ENCODE data around the gene ZC2HC1C. TPM values are rescaled to one million over a fixed set of nuclear protein-coding genes. Genes with fewer than 3 reads are reported as not detected.

Gene ZC2HC1C
- total RNA-seq, 1 donor from 2014 or later: 1.4 TPM

DNA sequence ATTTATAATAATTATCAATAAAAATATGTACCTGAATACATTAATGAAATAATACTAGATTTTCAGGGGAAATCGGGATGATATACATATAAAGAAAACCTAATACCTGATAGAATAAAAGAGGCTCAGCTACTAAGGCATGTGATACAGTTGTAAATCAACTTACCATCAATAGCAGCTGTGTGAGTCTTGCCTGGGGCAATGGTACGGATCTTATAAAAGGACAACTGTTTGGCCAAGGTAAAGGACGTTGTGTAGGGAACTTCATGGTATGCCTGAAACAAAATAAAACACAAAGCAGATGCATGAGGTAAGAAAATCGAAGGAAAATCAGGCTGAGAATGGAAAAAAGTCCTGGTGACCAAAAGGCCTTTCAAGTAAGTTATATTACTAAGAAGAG, 32.0 kb downstream of the ZC2HC1C start:
- Histone ChIP-seq H3K4me2 (ENCODE audit: low read length) (no peak overlapping the region), H3K4me1 (ENCODE audit: insufficient read depth, low read length) (no peaks in the 10 kb centered on the region), H3K9me3 (ENCODE audit: insufficient read depth, low read depth, low read length) (no peaks in the 10 kb centered on the region), H3K9ac (ENCODE audit: low read length) (no peak overlapping the region), H2AFZ (ENCODE audit: low read depth, low read length) (no peak overlapping the region), H3K4me3 (ENCODE audit: insufficient read depth, low read depth, low read length) (no peak overlapping the region), H4K20me1 (ENCODE audit: insufficient read depth, low read length) (peaks cover 4% of the 10 kb centered on the region), H3K27me3 (ENCODE audit: insufficient read depth, low read length) (no peaks in the 10 kb centered on the region), H3K36me3 (ENCODE audit: insufficient read depth, low read length) (peaks cover 34% of the 10 kb centered on the region), H3K79me2 (ENCODE audit: insufficient read depth, low read length) (no peaks in the 10 kb centered on the region), H3K27ac (ENCODE audit: low read depth, low read length) (no peak overlapping the region)
- Mint-ChIP-seq H3K4me3 (ENCODE audit: unreplicated experiment) (no peak overlapping the region), H3K27me3 (ENCODE audit: low read depth, unreplicated experiment) (no peaks in the 10 kb centered on the region), H3K4me1 (ENCODE audit: low read depth, unreplicated experiment) (peaks cover 2% of the 10 kb centered on the region), H3K27ac (ENCODE audit: unreplicated experiment) (no peak overlapping the region), H3K9me3 (ENCODE audit: unreplicated experiment) (peaks cover 1% of the 10 kb centered on the region), H3K36me3 (ENCODE audit: low read depth, unreplicated experiment) (peaks cover 26% of the 10 kb centered on the region)
- TF ChIP-seq EZH2 (IDR thresholded peaks at IDR 0.05; ENCODE audit: insufficient read depth, low read length): no peak
- TF ChIP-seq, protein P1, sequence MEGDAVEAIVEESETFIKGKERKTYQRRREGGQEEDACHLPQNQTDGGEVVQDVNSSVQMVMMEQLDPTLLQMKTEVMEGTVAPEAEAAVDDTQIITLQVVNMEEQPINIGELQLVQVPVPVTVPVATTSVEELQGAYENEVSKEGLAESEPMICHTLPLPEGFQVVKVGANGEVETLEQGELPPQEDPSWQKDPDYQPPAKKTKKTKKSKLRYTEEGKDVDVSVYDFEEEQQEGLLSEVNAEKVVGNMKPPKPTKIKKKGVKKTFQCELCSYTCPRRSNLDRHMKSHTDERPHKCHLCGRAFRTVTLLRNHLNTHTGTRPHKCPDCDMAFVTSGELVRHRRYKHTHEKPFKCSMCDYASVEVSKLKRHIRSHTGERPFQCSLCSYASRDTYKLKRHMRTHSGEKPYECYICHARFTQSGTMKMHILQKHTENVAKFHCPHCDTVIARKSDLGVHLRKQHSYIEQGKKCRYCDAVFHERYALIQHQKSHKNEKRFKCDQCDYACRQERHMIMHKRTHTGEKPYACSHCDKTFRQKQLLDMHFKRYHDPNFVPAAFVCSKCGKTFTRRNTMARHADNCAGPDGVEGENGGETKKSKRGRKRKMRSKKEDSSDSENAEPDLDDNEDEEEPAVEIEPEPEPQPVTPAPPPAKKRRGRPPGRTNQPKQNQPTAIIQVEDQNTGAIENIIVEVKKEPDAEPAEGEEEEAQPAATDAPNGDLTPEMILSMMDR (IDR thresholded peaks at IDR 0.05; ENCODE audit: insufficient read depth, low read depth, low read length): no peak
- DNase-seq (ENCODE audit: low read depth): no peak
- FAIRE-seq: no peak

DNA sequence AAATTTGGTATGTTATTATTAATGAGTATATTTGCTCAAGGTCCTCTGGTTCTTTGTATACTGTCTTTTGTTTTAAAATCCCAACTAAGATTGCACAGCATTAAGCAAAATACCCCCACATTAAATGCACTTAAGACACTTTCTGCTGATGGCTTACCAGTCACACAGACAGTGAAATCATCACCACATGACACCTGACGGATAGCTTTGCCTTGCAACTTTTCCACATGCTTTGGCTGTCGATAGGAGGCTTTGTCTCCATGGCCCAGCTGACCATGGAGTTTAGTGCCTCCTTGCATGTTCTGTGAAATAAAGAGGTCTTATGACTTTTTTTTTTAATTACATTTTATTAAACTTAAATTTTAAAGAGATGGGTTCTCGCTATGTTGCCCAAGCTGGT, 37.7 kb downstream of the ZC2HC1C start:
- DNase-seq (ENCODE audit: low read depth): no peak
- Mint-ChIP-seq H3K27ac (ENCODE audit: unreplicated experiment) (no peak overlapping the region), H3K36me3 (ENCODE audit: low read depth, unreplicated experiment) (peaks cover 25% of the 10 kb centered on the region), H3K9me3 (ENCODE audit: unreplicated experiment) (no peaks in the 10 kb centered on the region), H3K27me3 (ENCODE audit: low read depth, unreplicated experiment) (no peaks in the 10 kb centered on the region), H3K4me1 (ENCODE audit: low read depth, unreplicated experiment) (no peaks in the 10 kb centered on the region), H3K4me3 (ENCODE audit: unreplicated experiment) (no peak overlapping the region)
- Histone ChIP-seq H3K9me3 (ENCODE audit: insufficient read depth, low read depth, low read length) (no peaks in the 10 kb centered on the region), H3K4me2 (ENCODE audit: low read length) (no peak overlapping the region), H2AFZ (ENCODE audit: low read depth, low read length) (no peak overlapping the region), H3K27me3 (ENCODE audit: insufficient read depth, low read length) (no peaks in the 10 kb centered on the region), H3K36me3 (ENCODE audit: insufficient read depth, low read length) (peaks cover 41% of the 10 kb centered on the region), H3K79me2 (ENCODE audit: insufficient read depth, low read length) (no peaks in the 10 kb centered on the region), H3K4me3 (ENCODE audit: insufficient read depth, low read depth, low read length) (no peak overlapping the region), H3K27ac (ENCODE audit: low read depth, low read length) (no peak overlapping the region), H4K20me1 (ENCODE audit: insufficient read depth, low read length) (no peaks in the 10 kb centered on the region), H3K9ac (ENCODE audit: low read length) (no peak overlapping the region), H3K4me1 (ENCODE audit: insufficient read depth, low read length) (no peaks in the 10 kb centered on the region)
- TF ChIP-seq, protein P1 (IDR thresholded peaks at IDR 0.05; ENCODE audit: insufficient read depth, low read depth, low read length): no peak
- no peak for TF ChIP-seq EZH2 (IDR thresholded peaks at IDR 0.05; ENCODE audit: insufficient read depth, low read length)
- no peak for FAIRE-seq

DNA sequence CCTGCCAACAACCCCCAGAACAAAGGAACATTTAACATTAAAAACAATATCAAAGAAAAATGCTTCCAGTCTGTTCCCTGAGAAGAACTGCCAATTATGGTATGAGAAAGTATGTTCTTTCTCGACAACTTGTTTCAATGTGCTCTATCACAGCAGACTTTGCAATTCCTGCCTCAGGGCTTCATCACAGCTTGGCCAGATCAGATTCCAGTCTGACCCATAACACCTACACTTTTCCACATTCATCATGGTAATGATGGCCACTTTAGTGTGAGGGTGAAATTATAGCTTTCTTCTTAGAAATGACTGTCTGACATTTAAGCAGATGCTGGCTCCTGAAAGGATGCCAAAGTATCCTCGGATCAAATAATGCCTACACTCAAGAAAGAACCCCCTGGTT, 40.4 kb downstream of the ZC2HC1C start:
- Mint-ChIP-seq H3K27me3 (ENCODE audit: low read depth, unreplicated experiment) (no peaks in the 10 kb centered on the region), H3K4me1 (ENCODE audit: low read depth, unreplicated experiment) (no peaks in the 10 kb centered on the region), H3K36me3 (ENCODE audit: low read depth, unreplicated experiment) (peaks cover 22% of the 10 kb centered on the region), H3K4me3 (ENCODE audit: unreplicated experiment) (no peak overlapping the region), H3K27ac (ENCODE audit: unreplicated experiment) (no peak overlapping the region), H3K9me3 (ENCODE audit: unreplicated experiment) (no peaks in the 10 kb centered on the region)
- FAIRE-seq (no peak), DNase-seq (ENCODE audit: low read depth) (no peak)
- no peak overlapping the region for H3K4me2 ChIP-seq (ENCODE audit: low read length)
- no peak overlapping the region for H3K4me3 ChIP-seq (ENCODE audit: insufficient read depth, low read depth, low read length)
- H3K36me3 ChIP-seq (ENCODE audit: insufficient read depth, low read length): peaks cover 56% of the 10 kb centered on the region
- H3K4me1 ChIP-seq (ENCODE audit: insufficient read depth, low read length): no peaks in the 10 kb centered on the region
- no peaks in the 10 kb centered on the region for H3K27me3 ChIP-seq (ENCODE audit: insufficient read depth, low read length)
- H3K9me3 ChIP-seq (ENCODE audit: insufficient read depth, low read depth, low read length): no peaks in the 10 kb centered on the region
- TF ChIP-seq, protein P1 (IDR thresholded peaks at IDR 0.05; ENCODE audit: insufficient read depth, low read depth, low read length): no peak
- no peak for TF ChIP-seq EZH2 (IDR thresholded peaks at IDR 0.05; ENCODE audit: insufficient read depth, low read length)
- no peak overlapping the region for H2AFZ ChIP-seq (ENCODE audit: low read depth, low read length)
- H3K27ac ChIP-seq (ENCODE audit: low read depth, low read length): no peak overlapping the region
- no peak overlapping the region for H3K9ac ChIP-seq (ENCODE audit: low read length)
- no peaks in the 10 kb centered on the region for H3K79me2 ChIP-seq (ENCODE audit: insufficient read depth, low read length)
- no peaks in the 10 kb centered on the region for H4K20me1 ChIP-seq (ENCODE audit: insufficient read depth, low read length)

Measured in astrocyte (in vitro differentiated cells and primary cell).